Left lung (tissue), 10 donors: Measurements from ENCODE around the gene PPP5C. TPM values are rescaled to one million over a fixed set of nuclear protein-coding genes. Genes with fewer than 3 reads are reported as not detected.
A peak's percentile ranks its signal among the peaks of the same experiment; 100 is the strongest.

Experiments
- ATAC-seq: fragments of 200-7000 bp; cut with Tn5 transposase; one replicate; pipeline ENCODE4 v1.9.1; 2020; ENCODE audit warnings: moderate library complexity
- DNase-seq, 4 donors: peaks; one replicate each; pipeline ENCODE4 v3.0.0-alpha.2; 2013 to 2020
- H3K27ac ChIP-seq, 2 donors: fragments of 200-600 bp; sonication (generic) in 1 of 2; one replicate each; pipeline versions ENCODE4 v1.5.0 to v1.8.0; 2020 to 2021
- H3K27me3 ChIP-seq, 2 donors: fragments of 200-600 bp; sonication (generic) in 1 of 2; one replicate each; pipeline versions ENCODE4 v1.5.0 to v1.8.0; 2020 to 2021
- H3K36me3 ChIP-seq, 2 donors: fragments of 200-600 bp; sonication (generic) in 1 of 2; one replicate each; pipeline versions ENCODE4 v1.5.0 to v1.8.0; 2020 to 2021
- H3K4me1 ChIP-seq, 2 donors: fragments of 200-600 bp; one replicate each; pipeline ENCODE4 v1.8.0; 2021
- H3K4me3 ChIP-seq, 2 donors: fragments of 200-600 bp; sonication (generic) in 1 of 2; one replicate each; pipeline versions ENCODE4 v1.5.0 to v1.8.0; 2020 to 2021; ENCODE audit warnings: mild to moderate bottlenecking in 1 of 2
- H3K9me3 ChIP-seq, 2 donors: fragments of 200-600 bp; sonication (generic) in 1 of 2; one replicate each; pipeline versions ENCODE4 v1.5.0 to v1.8.0; 2020 to 2021
- intact Hi-C, 2 donors: fragments of 100-400 bp; cut with DNase I; formaldehyde crosslinking; loops; one replicate each; pipeline versions ENCODE4 v1.11.2 to v1.14.2; 2022
- polyA plus RNA-seq, 6 donors: library from polyadenylated mRNA; unstranded; fragments of 120-200 nt; gene quantifications; one replicate each; pipeline ENCODE4 v1.2.1, GENCODE V29; 2013; ENCODE audit not compliant: insufficient read length in 6 of 6
- total RNA-seq, 2 donors: library from RNA; stranded (reverse); fragmentation: NEBNext Ultra II Directional; extraction: Animal tissue kit (Norgen Biotek cat#: 25700); gene quantifications; one replicate each; pipeline ENCODE4 v1.2.1, GENCODE V29; 2021
- TF ChIP-seq, protein P1 (sequence below), 2 donors: fragments of 200-600 bp; sonication (generic) in 1 of 2; IDR thresholded peaks; one replicate each; pipeline versions ENCODE4 v1.5.0 to v1.8.0; 2021; ENCODE audit warnings: antibody characterized with exemption in 2 of 2
- donor health status: DM: no; HTN: yes; CAD: no.
- donor health status: DM: no; HTN: no; CAD: no.

Gene PPP5C
- total and polyA plus RNA-seq, 8 donors = 52.6 to 114 (median 98.3) TPM

DNA sequence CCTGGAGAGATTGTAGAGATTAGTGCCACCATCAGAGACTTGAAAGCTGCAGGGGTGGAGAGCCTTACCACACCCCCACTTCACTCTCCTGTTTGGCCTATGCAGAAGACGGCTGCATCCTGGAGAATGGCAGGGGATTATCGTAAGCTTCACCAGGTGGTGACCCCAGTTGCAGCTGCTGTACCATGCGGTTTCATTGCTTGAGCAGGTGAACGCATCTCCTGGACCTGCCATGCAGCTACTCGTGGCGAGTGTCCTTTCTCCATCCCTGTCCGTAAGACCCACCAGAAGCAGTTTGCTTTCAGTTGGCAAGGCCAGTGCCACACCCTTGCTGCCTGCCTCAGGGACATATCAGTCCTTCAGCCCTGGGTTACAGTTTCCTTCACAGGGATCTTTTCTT is 21.2 kb downstream of the PPP5C start:
- no peak for ATAC-seq
- Histone ChIP-seq H3K9me3 (no peaks in the 10 kb centered on the region), H3K4me3 (no peak overlapping the region), H3K27ac (no peak overlapping the region), H3K36me3 (peaks cover 0 to 51% of the 10 kb centered on the region in 2 donors), H3K27me3 (no peaks in the 10 kb centered on the region), H3K4me1 (peaks cover 3 to 22% of the 10 kb centered on the region in 2 donors)
- intact Hi-C loops = no loop called here
- TF ChIP-seq, protein P1, sequence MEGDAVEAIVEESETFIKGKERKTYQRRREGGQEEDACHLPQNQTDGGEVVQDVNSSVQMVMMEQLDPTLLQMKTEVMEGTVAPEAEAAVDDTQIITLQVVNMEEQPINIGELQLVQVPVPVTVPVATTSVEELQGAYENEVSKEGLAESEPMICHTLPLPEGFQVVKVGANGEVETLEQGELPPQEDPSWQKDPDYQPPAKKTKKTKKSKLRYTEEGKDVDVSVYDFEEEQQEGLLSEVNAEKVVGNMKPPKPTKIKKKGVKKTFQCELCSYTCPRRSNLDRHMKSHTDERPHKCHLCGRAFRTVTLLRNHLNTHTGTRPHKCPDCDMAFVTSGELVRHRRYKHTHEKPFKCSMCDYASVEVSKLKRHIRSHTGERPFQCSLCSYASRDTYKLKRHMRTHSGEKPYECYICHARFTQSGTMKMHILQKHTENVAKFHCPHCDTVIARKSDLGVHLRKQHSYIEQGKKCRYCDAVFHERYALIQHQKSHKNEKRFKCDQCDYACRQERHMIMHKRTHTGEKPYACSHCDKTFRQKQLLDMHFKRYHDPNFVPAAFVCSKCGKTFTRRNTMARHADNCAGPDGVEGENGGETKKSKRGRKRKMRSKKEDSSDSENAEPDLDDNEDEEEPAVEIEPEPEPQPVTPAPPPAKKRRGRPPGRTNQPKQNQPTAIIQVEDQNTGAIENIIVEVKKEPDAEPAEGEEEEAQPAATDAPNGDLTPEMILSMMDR (IDR thresholded peaks at IDR 0.05) = no peak
- peak in 2 of 4 donors; percentile 27 to 39 for DNase-seq

DNA sequence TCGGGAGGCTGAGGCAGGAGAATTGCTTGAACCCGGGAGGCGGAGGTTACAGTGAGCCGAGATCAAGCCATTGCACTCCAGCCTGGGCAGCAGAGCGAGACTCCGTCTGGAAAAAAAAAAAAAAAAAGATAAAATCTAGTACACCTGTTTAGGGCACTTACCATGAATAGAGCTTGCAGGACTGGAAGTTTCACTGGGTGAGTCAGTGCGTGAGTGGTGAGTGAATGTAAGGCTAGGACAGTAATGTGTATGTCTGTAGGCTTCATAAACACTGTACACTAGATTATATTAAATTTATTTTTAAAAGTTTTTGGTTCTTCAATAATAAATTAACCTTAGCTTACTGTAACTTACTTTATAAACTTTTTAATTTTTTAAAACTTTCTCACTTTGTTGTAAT is 22.9 kb downstream of the PPP5C start:
- intact Hi-C loops = no loop called here
- no peak overlapping the region for H3K27ac ChIP-seq
- peaks cover 0 to 41% of the 10 kb centered on the region in 2 donors for H3K36me3 ChIP-seq
- TF ChIP-seq, protein P1 (IDR thresholded peaks at IDR 0.05) = no peak
- no peaks in the 10 kb centered on the region for H3K27me3 ChIP-seq
- ATAC-seq (no peak), DNase-seq (peak in 2 of 4 donors; percentile 8 to 26)
- no peaks in the 10 kb centered on the region for H3K9me3 ChIP-seq
- peaks cover 14 to 30% of the 10 kb centered on the region in 2 donors for H3K4me1 ChIP-seq
- no peak overlapping the region for H3K4me3 ChIP-seq

DNA sequence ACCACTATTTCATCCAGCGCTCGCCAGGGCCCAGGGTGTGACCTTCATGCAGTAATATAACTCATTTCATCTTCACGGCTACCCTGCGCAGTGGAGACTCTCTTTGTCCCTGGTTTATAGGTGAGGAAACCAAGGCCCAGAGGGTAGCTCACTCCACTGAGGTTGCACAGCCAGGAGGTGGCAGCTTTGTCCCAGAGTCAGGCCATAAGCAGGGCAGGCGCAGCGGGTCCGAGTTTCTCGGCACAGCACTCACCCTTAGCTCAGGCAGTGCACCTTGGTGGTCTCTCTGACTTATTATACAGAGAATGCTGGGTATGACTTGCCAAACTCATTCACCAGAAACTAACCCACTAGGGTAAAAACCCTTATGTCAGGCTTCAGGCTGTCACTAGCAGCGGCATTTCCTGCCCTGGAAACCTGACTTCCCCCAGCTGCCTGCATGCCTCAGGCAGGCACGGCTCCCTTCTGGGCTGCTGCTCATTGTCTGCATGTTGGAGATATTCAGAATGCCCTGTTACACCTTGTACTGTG is 24.5 kb downstream of the PPP5C start:
- Histone ChIP-seq H3K27ac (no peak overlapping the region), H3K27me3 (no peaks in the 10 kb centered on the region), H3K4me3 (no peak overlapping the region), H3K4me1 (peaks cover 14 to 30% of the 10 kb centered on the region in 2 donors), H3K9me3 (no peaks in the 10 kb centered on the region), H3K36me3 (peaks cover 0 to 38% of the 10 kb centered on the region in 2 donors)
- peak in 2 of 4 donors; percentile 20 to 45 for DNase-seq
- intact Hi-C loops = no loop called here
- TF ChIP-seq, protein P1 (IDR thresholded peaks at IDR 0.05) = no peak
- ATAC-seq = no peak

DNA sequence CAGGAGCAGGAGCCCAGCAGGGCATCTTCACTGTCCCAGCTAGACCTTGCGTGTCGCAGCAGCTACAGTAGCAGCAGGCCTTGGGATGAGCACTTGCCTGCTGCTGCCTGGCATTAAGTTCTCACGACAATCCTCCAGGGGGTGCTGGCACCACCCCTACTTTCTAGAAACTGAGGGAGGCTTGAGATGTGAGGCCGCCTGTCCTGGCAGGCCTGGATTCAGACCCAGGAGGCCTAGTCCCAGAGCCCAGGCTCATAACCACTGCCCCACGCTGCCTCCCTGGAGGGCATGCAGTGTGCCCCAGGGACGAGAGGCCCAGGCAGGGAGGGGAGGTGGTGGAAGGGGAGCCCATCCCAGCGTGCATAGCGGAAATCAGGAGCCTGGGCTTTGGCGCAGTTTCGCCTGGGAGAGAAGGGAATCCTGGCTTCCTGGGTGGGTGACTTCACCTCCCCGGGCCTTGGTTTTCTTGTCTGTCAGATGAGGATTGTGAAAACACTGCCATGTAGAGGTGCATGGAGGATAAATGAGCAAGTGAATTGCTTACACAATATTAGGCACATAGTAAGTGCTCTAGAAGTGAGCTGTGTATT is 26.1 kb downstream of the PPP5C start:
- ATAC-seq (no peak), DNase-seq (peak in 2 of 4 donors; percentile 29 to 69)
- intact Hi-C loops = no loop called here
- TF ChIP-seq, protein P1 (IDR thresholded peaks at IDR 0.05) = no peak
- Histone ChIP-seq H3K27ac (peak overlapping the region; percentile 69 to 74), H3K4me3 (no peak overlapping the region), H3K4me1 (peaks cover 16 to 30% of the 10 kb centered on the region in 2 donors), H3K9me3 (no peaks in the 10 kb centered on the region), H3K27me3 (no peaks in the 10 kb centered on the region), H3K36me3 (peaks cover 1 to 38% of the 10 kb centered on the region in 2 donors)

DNA sequence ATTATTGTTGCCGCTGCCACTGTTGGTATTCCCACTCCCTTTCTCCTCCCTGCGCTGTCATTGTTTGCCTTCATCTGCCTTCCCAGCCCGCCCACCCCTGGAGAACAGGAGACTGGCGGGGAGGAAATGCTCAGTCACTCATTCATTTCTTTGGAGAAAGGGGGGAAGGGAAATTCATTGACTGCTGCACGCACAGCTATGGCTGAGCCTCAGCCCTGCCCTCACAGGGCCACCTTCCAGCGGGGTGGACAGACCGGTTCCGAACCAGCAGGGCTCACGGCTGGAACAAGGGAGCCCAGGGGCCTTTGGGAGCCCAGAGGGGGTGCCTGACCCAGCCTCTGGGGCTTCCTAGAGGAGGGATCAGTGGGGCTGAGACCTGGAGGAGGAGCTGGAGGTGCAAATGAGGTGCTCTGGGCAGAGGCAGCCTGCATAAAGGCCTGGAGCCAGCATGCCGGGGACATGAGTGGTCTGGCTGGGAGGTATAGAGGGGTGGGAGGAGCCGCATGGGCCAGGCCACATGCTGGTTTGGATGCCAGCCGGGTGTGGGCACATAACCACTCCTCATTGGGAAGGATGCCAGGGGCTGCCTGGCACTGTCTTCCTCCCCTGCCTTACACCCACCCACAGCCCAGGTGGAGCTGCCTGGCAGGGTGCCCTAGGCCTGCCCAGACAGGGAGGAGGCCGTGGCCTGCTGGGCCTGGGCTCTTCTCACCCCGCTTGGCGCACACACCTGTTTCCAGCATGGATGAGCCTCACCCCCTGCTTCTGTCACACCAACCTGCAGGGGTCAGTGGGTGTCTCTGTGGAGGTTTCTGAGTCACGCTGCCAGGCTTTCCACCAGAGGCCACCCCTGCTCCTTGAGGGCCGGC is 26.8 kb downstream of the PPP5C start:
- H3K9me3 ChIP-seq = no peaks in the 10 kb centered on the region
- no peak overlapping the region for H3K4me3 ChIP-seq
- intact Hi-C loops = no loop called here
- TF ChIP-seq, protein P1 (IDR thresholded peaks at IDR 0.05) = no peak
- peak; percentile 90 for ATAC-seq
- DNase-seq = peak in 3 of 4 donors; percentile 84 to 93 (median 90)
- H3K36me3 ChIP-seq = peaks cover 3 to 33% of the 10 kb centered on the region in 2 donors
- H3K27me3 ChIP-seq = no peaks in the 10 kb centered on the region
- peaks cover 17 to 30% of the 10 kb centered on the region in 2 donors for H3K4me1 ChIP-seq
- H3K27ac ChIP-seq = peak overlapping the region; percentile 69 to 74
